ENCODE measurements around the gene PTBP1. TPM values are rescaled to one million over a fixed set of nuclear protein-coding genes. Genes with fewer than 3 reads are reported as not detected.

Gene PTBP1
- total RNA-seq, result 100 to 1,000 TPM; 604 to 619 TPM

- H3K4me3 Mint-ChIP-seq, result peak within 1 kb of the TSS; percentile 91
- H3K9me3 Mint-ChIP-seq, result no peaks in the 10 kb centered on the region
- H3K4me1 Mint-ChIP-seq (ENCODE audit: low read depth in 2 of 2), result peaks cover 21 to 31% of the 10 kb centered on the region in 2 donors
- peak; percentile 100 for DNase-seq (ENCODE audit: low spot score)
- peaks cover 14% of the 10 kb centered on the region for H3K36me3 Mint-ChIP-seq
- peak within 1 kb of the TSS; percentile 84 to 94 for H3K27ac Mint-ChIP-seq
- no peaks in the 10 kb centered on the region for H3K27me3 Mint-ChIP-seq
- peak; percentile 92 to 93 for ATAC-seq
Observed at GRCh38 chr19:796692-797527, at the start of gene PTBP1. PTBP1 (plus strand) TSS chr19:797452; CDS start chr19:797498, 46 bp downstream.

- no peak overlapping the region for H3K27ac Mint-ChIP-seq
- no peak for ATAC-seq
- DNase-seq (ENCODE audit: low spot score), result no peak
- H3K4me3 Mint-ChIP-seq, result no peak overlapping the region
- no peaks in the 10 kb centered on the region for H3K4me1 Mint-ChIP-seq (ENCODE audit: low read depth in 2 of 2)
- H3K9me3 Mint-ChIP-seq, result no peaks in the 10 kb centered on the region
- no peaks in the 10 kb centered on the region for H3K36me3 Mint-ChIP-seq
- peaks cover 0 to 2% of the 10 kb centered on the region in 2 donors for H3K27me3 Mint-ChIP-seq
Observed at GRCh38 chr19:748274-748598, 49.0 kb upstream of the PTBP1 start.

GRCh38 chr19:749811-750210 lies 47.4 kb upstream of the PTBP1 start:
- H3K27ac Mint-ChIP-seq, result no peak overlapping the region
- no peaks in the 10 kb centered on the region for H3K9me3 Mint-ChIP-seq
- peaks cover 0 to 2% of the 10 kb centered on the region in 2 donors for H3K27me3 Mint-ChIP-seq
- H3K4me1 Mint-ChIP-seq (ENCODE audit: low read depth in 2 of 2), result no peaks in the 10 kb centered on the region
- no peaks in the 10 kb centered on the region for H3K36me3 Mint-ChIP-seq
- H3K4me3 Mint-ChIP-seq, result no peak overlapping the region
- ATAC-seq (no peak), DNase-seq (ENCODE audit: low spot score) (no peak)

GRCh38 chr19:750640-751423 lies 46.4 kb upstream of the PTBP1 start, which contains the start of gene MISP:
MISP (plus strand) TSS chr19:751112; CDS start chr19:756947, 5,835 bp downstream.
- no peak for DNase-seq (ENCODE audit: low spot score)
- Mint-ChIP-seq H3K27ac (no peak within 1 kb of the TSS), H3K4me3 (no peak within 1 kb of the TSS), H3K36me3 (no peaks in the 10 kb centered on the region), H3K27me3 (peaks cover 0 to 2% of the 10 kb centered on the region in 2 donors), H3K4me1 (ENCODE audit: low read depth in 2 of 2) (no peaks in the 10 kb centered on the region), H3K9me3 (no peaks in the 10 kb centered on the region)
- ATAC-seq, result no peak

GRCh38 chr19:751501-752341 lies 45.5 kb upstream of the PTBP1 start:
- Mint-ChIP-seq H3K27ac (no peak overlapping the region), H3K4me1 (ENCODE audit: low read depth in 2 of 2) (no peaks in the 10 kb centered on the region), H3K9me3 (no peaks in the 10 kb centered on the region), H3K36me3 (no peaks in the 10 kb centered on the region), H3K27me3 (peaks cover 0 to 2% of the 10 kb centered on the region in 2 donors), H3K4me3 (no peak overlapping the region)
- DNase-seq (ENCODE audit: low spot score) (no peak), ATAC-seq (no peak)

- Mint-ChIP-seq H3K4me1 (ENCODE audit: low read depth in 2 of 2) (no peaks in the 10 kb centered on the region), H3K27me3 (peaks cover 0 to 2% of the 10 kb centered on the region in 2 donors), H3K4me3 (no peak overlapping the region), H3K9me3 (no peaks in the 10 kb centered on the region), H3K36me3 (no peaks in the 10 kb centered on the region), H3K27ac (no peak overlapping the region)
- ATAC-seq, result no peak
- DNase-seq (ENCODE audit: low spot score), result no peak
Observed at GRCh38 chr19:752652-753517, 44.4 kb upstream of the PTBP1 start.

- Mint-ChIP-seq H3K27me3 (peaks cover 0 to 2% of the 10 kb centered on the region in 2 donors), H3K27ac (no peak overlapping the region), H3K4me3 (no peak overlapping the region), H3K4me1 (ENCODE audit: low read depth in 2 of 2) (no peaks in the 10 kb centered on the region), H3K36me3 (no peaks in the 10 kb centered on the region), H3K9me3 (peaks cover 1% of the 10 kb centered on the region)
- ATAC-seq (no peak), DNase-seq (ENCODE audit: low spot score) (no peak)
Observed at GRCh38 chr19:754530-754929, 42.7 kb upstream of the PTBP1 start.

- H3K4me1 Mint-ChIP-seq (ENCODE audit: low read depth in 2 of 2), result no peaks in the 10 kb centered on the region
- ATAC-seq (no peak), DNase-seq (ENCODE audit: low spot score) (no peak)
- peaks cover 0 to 6% of the 10 kb centered on the region in 2 donors for H3K27me3 Mint-ChIP-seq
- H3K36me3 Mint-ChIP-seq, result no peaks in the 10 kb centered on the region
- H3K4me3 Mint-ChIP-seq, result no peak overlapping the region
- H3K27ac Mint-ChIP-seq, result no peak overlapping the region
- peaks cover 3% of the 10 kb centered on the region for H3K9me3 Mint-ChIP-seq
Observed at GRCh38 chr19:755063-755462, 42.2 kb upstream of the PTBP1 start.

GRCh38 chr19:756236-756635 lies 41.0 kb upstream of the PTBP1 start:
- H3K4me1 Mint-ChIP-seq (ENCODE audit: low read depth in 2 of 2), result no peaks in the 10 kb centered on the region
- DNase-seq (ENCODE audit: low spot score) (no peak), ATAC-seq (peak; percentile 66 to 80)
- H3K9me3 Mint-ChIP-seq, result peaks cover 3% of the 10 kb centered on the region
- H3K36me3 Mint-ChIP-seq, result no peaks in the 10 kb centered on the region
- H3K27me3 Mint-ChIP-seq, result peaks cover 0 to 6% of the 10 kb centered on the region in 2 donors
- no peak overlapping the region for H3K4me3 Mint-ChIP-seq
- H3K27ac Mint-ChIP-seq, result no peak overlapping the region

GRCh38 chr19:756821-757688 lies 40.2 kb upstream of the PTBP1 start:
- DNase-seq (ENCODE audit: low spot score) (no peak), ATAC-seq (peak in 1 of 2 donors; percentile 22)
- H3K4me3 Mint-ChIP-seq, result no peak overlapping the region
- H3K27ac Mint-ChIP-seq, result no peak overlapping the region
- H3K27me3 Mint-ChIP-seq, result peaks cover 0 to 6% of the 10 kb centered on the region in 2 donors
- no peaks in the 10 kb centered on the region for H3K4me1 Mint-ChIP-seq (ENCODE audit: low read depth in 2 of 2)
- peaks cover 3% of the 10 kb centered on the region for H3K9me3 Mint-ChIP-seq
- no peaks in the 10 kb centered on the region for H3K36me3 Mint-ChIP-seq

- H3K4me1 Mint-ChIP-seq (ENCODE audit: low read depth in 2 of 2), result no peaks in the 10 kb centered on the region
- no peak overlapping the region for H3K27ac Mint-ChIP-seq
- H3K4me3 Mint-ChIP-seq, result no peak overlapping the region
- ATAC-seq (no peak), DNase-seq (ENCODE audit: low spot score) (no peak)
- H3K9me3 Mint-ChIP-seq, result peaks cover 3% of the 10 kb centered on the region
- H3K36me3 Mint-ChIP-seq, result no peaks in the 10 kb centered on the region
- H3K27me3 Mint-ChIP-seq, result peaks cover 0 to 4% of the 10 kb centered on the region in 2 donors
Observed at GRCh38 chr19:757811-758668, 39.2 kb upstream of the PTBP1 start.

All from natural killer cell treated with Interleukin-12 subunit alpha and Interleukin-12 subunit beta and Interleukin-15 and Interleukin-18, amount 100 ng/mL, for 72 hours (primary cell).